C4-2B (cell line): Measurements from ENCODE around the gene FEN1.

ENCODE experiments used
- CTCF ChIP-seq: fragments of 450-650 bp; conservative IDR thresholded peaks from 2 replicates; pipeline ENCODE4 v1.5.1; 2017; ENCODE audit warnings: mild to moderate bottlenecking
- ZFX ChIP-seq: fragments of 450-650 bp; IDR thresholded peaks from 2 replicates; pipeline ENCODE4 v1.6.1; 2017

DNA sequence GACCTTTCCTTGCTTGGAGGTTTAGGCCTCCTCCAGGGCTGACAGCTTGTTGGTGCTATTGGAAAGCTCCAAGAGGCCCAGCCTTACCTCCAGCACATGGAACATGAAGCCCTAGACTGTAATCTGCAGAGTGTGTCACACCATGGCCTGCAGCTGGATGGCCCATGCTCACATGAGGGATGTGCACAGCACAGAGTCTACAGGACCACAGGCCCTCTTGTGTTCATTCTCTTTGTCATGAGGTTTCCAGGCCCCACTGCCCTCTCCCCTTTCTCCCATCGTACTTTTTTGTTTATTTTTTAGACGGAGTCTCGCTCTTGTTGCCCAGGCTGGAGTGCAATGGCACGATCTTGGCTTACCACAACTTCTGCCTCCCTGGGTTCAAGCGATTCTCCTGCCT is 14.1 kb downstream of the FEN1 start:
- TF ChIP-seq CTCF (no peak), ZFX (no peak; the same call in 1 of the 2 replicates)
